Ecto neural progenitor cell (in vitro differentiated cells): Measurements from ENCODE around the gene KIF11.
"Not testable (repeated sequence)": the region's sequence is repeated elsewhere in the genome, so short reads cannot be mapped to it uniquely, and the experiment has no call there.

Source experiments
- DNase-seq: peaks from one replicate; pipeline ENCODE4 v3.0.0-alpha.2; 2018; ENCODE audit warnings: low spot score

The KIF11 gene

GRCh38 chr10:92592761-92593618, at the start of gene KIF11:
TSS of gene KIF11 (plus strand) at chr10:92593130. CDS start at chr10:92593376, 246 bp downstream.
- DNase-seq: peak; percentile 97

GRCh38 chr10:92544296-92544695, 48.6 kb upstream of the KIF11 start:
- no peak for DNase-seq

GRCh38 chr10:92545556-92545955, 47.4 kb upstream of the KIF11 start:
- no peak for DNase-seq

- DNase-seq: no peak
Observed at GRCh38 chr10:92547676-92548075, 45.3 kb upstream of the KIF11 start.

GRCh38 chr10:92550924-92551323, 42.0 kb upstream of the KIF11 start:
- DNase-seq: no peak

GRCh38 chr10:92552310-92552709, 40.6 kb upstream of the KIF11 start:
- DNase-seq: no peak

- no peak for DNase-seq
Observed at GRCh38 chr10:92553959-92554358, 39.0 kb upstream of the KIF11 start.

GRCh38 chr10:92559046-92559445, 33.9 kb upstream of the KIF11 start:
- no peak for DNase-seq

GRCh38 chr10:92562424-92562823, 30.5 kb upstream of the KIF11 start:
- DNase-seq: no peak

GRCh38 chr10:92567952-92568600, 24.9 kb upstream of the KIF11 start:
- no peak for DNase-seq

GRCh38 chr10:92569071-92569470, 23.9 kb upstream of the KIF11 start:
- DNase-seq: no peak

- DNase-seq: not testable (repeated sequence)
Observed at GRCh38 chr10:92569663-92570062, 23.3 kb upstream of the KIF11 start.

GRCh38 chr10:92571649-92572048, 21.3 kb upstream of the KIF11 start:
- no peak for DNase-seq

- peak; percentile 49 for DNase-seq
Observed at GRCh38 chr10:92572362-92573090, 20.4 kb upstream of the KIF11 start.

GRCh38 chr10:92573091-92573797, 19.7 kb upstream of the KIF11 start:
- DNase-seq: no peak

- peak; percentile 96 for DNase-seq
Observed at GRCh38 chr10:92573798-92574547, 19.0 kb upstream of the KIF11 start, which contains the start of gene IDE. TSS of gene IDE (minus strand) at chr10:92574093. CDS start at chr10:92574019, 74 bp downstream.

- DNase-seq: no peak
Observed at GRCh38 chr10:92574548-92575261, 18.2 kb upstream of the KIF11 start.

GRCh38 chr10:92575961-92576360, 17.0 kb upstream of the KIF11 start:
- no peak for DNase-seq

GRCh38 chr10:92582347-92582746, 10.6 kb upstream of the KIF11 start:
- not testable (repeated sequence) for DNase-seq
